H1 (cell line): ENCODE data around the gene UCN. TPM values are rescaled to one million over a fixed set of nuclear protein-coding genes. Genes with fewer than 3 reads are reported as not detected.

Experiments used
- CTCF ChIA-PET: fragments of 300-600 bp; sonication (Branson Sonifier 250); formaldehyde crosslinking; loops from one replicate; lab custom pipeline; 2021; ENCODE audit not compliant: partially characterized antibody; lab: Charles Lee
- POLR2A ChIA-PET: fragments of 300-600 bp; sonication (Branson Sonifier 250); formaldehyde crosslinking; loops from one replicate; lab custom pipeline; 2021; ENCODE audit warnings: inconsistent platforms; ENCODE audit not compliant: partially characterized antibody; lab: Charles Lee
- DNase-seq, 2 experiments: peaks; one replicate each; pipeline versions ENCODE4 v3.0.0 to v3.0.0-alpha.2; 2010 to 2022; ENCODE audit warnings: low spot score in 2 of 2, low read depth in 1 of 2, mixed read lengths in 1 of 2
- FAIRE-seq: peaks from 2 replicates; lab custom pipeline; 2011; peaks lifted over from hg19 to GRCh38; lab: Jason Lieb, UNC
- H2AFZ ChIP-seq: 2 replicates; pipeline ENCODE4 v1.8.1; 2012; ENCODE audit warnings: low read length, inconsistent platforms
- H2AK5ac ChIP-seq: 2 replicates; pipeline ENCODE4 v1.6.1; 2013; ENCODE audit warnings: low read depth, low read length
- H2BK120ac ChIP-seq: replicated peaks from 2 replicates; pipeline ENCODE3; 2013; ENCODE audit warnings: low read depth, low read length, inconsistent platforms
- H2BK12ac ChIP-seq: 2 replicates; pipeline ENCODE4 v1.6.1; 2013; ENCODE audit warnings: low read depth, low read length
- H2BK15ac ChIP-seq: 2 replicates; pipeline ENCODE4 v1.6.1; 2013; ENCODE audit warnings: low read length
- H2BK20ac ChIP-seq: 2 replicates; pipeline ENCODE4 v1.6.1; 2013; ENCODE audit warnings: low read length
- H2BK5ac ChIP-seq: 2 replicates; pipeline ENCODE4 v1.6.1; 2013; ENCODE audit warnings: low read depth, low read length
- H3K14ac ChIP-seq: 2 replicates; pipeline ENCODE4 v1.6.1; 2013; ENCODE audit warnings: inconsistent platforms; ENCODE audit not compliant: insufficient read length
- H3K18ac ChIP-seq: 2 replicates; pipeline ENCODE4 v1.6.1; 2013; ENCODE audit warnings: low read length; ENCODE audit errors: extremely low read depth
- H3K23ac ChIP-seq: 2 replicates; pipeline ENCODE4 v1.6.1; 2013; ENCODE audit warnings: inconsistent platforms; ENCODE audit not compliant: insufficient read length
- H3K23me2 ChIP-seq: 2 replicates; pipeline ENCODE4 v1.6.1; 2013; ENCODE audit warnings: low read depth, low read length
- H3K27ac ChIP-seq: 2 replicates; pipeline ENCODE4 v1.6.1; 2011; ENCODE audit warnings: low read depth, low read length, inconsistent platforms
- H3K27me3 ChIP-seq, 4 experiments: replicated peaks in 1 of 4; 1 replicate in 1 of 4; 2 replicates in 3 of 4; pipeline versions ENCODE4 v1.6.1 to v1.8.1; 2011 to 2013; ENCODE audit warnings: low read length in 3 of 4, mild to moderate bottlenecking in 3 of 4, inconsistent platforms in 2 of 4, mixed read lengths in 2 of 4, moderate library complexity in 1 of 4; ENCODE audit not compliant: control insufficient read depth in 3 of 4, insufficient read depth in 3 of 4; ENCODE audit errors: extremely low read depth in 1 of 4
- H3K36me3 ChIP-seq, 4 experiments: 2 replicates each; pipeline versions ENCODE4 v1.6.1 to v1.8.1; 2011 to 2013; ENCODE audit warnings: mild to moderate bottlenecking in 4 of 4, low read length in 3 of 4, moderate library complexity in 2 of 4, control low read depth in 1 of 4, inconsistent platforms in 1 of 4; ENCODE audit not compliant: insufficient read depth in 4 of 4, control insufficient read depth in 2 of 4
- H3K4ac ChIP-seq: replicated peaks from 2 replicates; pipeline ENCODE3; 2013; ENCODE audit warnings: low read length, low read depth, mixed read lengths, inconsistent platforms; ENCODE audit not compliant: insufficient read length
- H3K4me1 ChIP-seq, 4 experiments: replicated peaks in 1 of 4; 1 replicate in 1 of 4; 2 replicates in 3 of 4; pipeline versions ENCODE4 v1.6.1 to v1.8.1; 2011 to 2013; ENCODE audit warnings: low read length in 3 of 4, inconsistent platforms in 2 of 4, mixed read lengths in 1 of 4; ENCODE audit not compliant: insufficient read depth in 4 of 4, control insufficient read depth in 3 of 4
- H3K4me2 ChIP-seq, 2 experiments: 2 replicates each; pipeline versions ENCODE4 v1.6.1 to v1.8.1; 2011 to 2013; ENCODE audit warnings: low read depth in 2 of 2, low read length in 2 of 2, control low read depth in 1 of 2, inconsistent platforms in 1 of 2, mild to moderate bottlenecking in 1 of 2; ENCODE audit not compliant: insufficient read depth in 1 of 2
- H3K4me3 ChIP-seq, 4 experiments: fragments of 200-600, 300-600 bp in 1 of 4; sonication (generic), shearing (Covaris generic), sonication (Bioruptor Twin) in 1 of 4; 2 replicates each; pipeline versions ENCODE4 v1.5.1 to v1.8.1; 2011 to 2016; ENCODE audit warnings: low read length in 4 of 4, low read depth in 3 of 4, control low read depth in 2 of 4, inconsistent platforms in 2 of 4, mild to moderate bottlenecking in 2 of 4, mixed read lengths in 1 of 4, moderate library complexity in 1 of 4; ENCODE audit not compliant: insufficient read depth in 2 of 4; ENCODE audit errors: extremely low read depth in 1 of 4
- H3K56ac ChIP-seq: replicated peaks from 2 replicates; pipeline ENCODE3; 2013; ENCODE audit warnings: low read depth, mild to moderate bottlenecking, mixed read lengths, low read length, inconsistent platforms; ENCODE audit not compliant: insufficient read length
- H3K79me1 ChIP-seq: 2 replicates; pipeline ENCODE4 v1.6.1; 2013; ENCODE audit warnings: low read depth, low read length, control low read depth
- H3K79me2 ChIP-seq, 2 experiments: 2 replicates each; pipeline versions ENCODE4 v1.6.1 to v1.8.1; 2012 to 2013; ENCODE audit warnings: low read length in 2 of 2, mild to moderate bottlenecking in 2 of 2, inconsistent platforms in 1 of 2; ENCODE audit not compliant: insufficient read depth in 2 of 2, control insufficient read depth in 1 of 2
- H3K9ac ChIP-seq, 4 experiments: replicated peaks in 1 of 4; 1 replicate in 1 of 4; 2 replicates in 3 of 4; pipeline versions ENCODE4 v1.6.1 to v1.8.1; 2011 to 2013; ENCODE audit warnings: low read depth in 3 of 4, low read length in 3 of 4, control low read depth in 2 of 4, mild to moderate bottlenecking in 2 of 4, moderate library complexity in 2 of 4, inconsistent platforms in 1 of 4; ENCODE audit errors: extremely low read depth in 1 of 4
- H3K9me3 ChIP-seq, 2 experiments: 2 replicates each; pipeline versions ENCODE4 v1.6.1 to v1.8.1; 2012 to 2013; ENCODE audit warnings: mild to moderate bottlenecking in 2 of 2, moderate library complexity in 2 of 2, control low read depth in 1 of 2, inconsistent platforms in 1 of 2, low read depth in 1 of 2, low read length in 1 of 2, mixed read lengths in 1 of 2; ENCODE audit not compliant: insufficient read depth in 2 of 2
- H4K20me1 ChIP-seq, 2 experiments: replicated peaks in 1 of 2; 2 replicates each; pipeline versions ENCODE3 to v1.8.1; 2011 to 2013; ENCODE audit warnings: inconsistent platforms in 2 of 2, low read length in 2 of 2, mild to moderate bottlenecking in 1 of 2; ENCODE audit not compliant: insufficient read depth in 2 of 2, control insufficient read depth in 1 of 2
- H4K5ac ChIP-seq: 2 replicates; pipeline ENCODE4 v1.6.1; 2013; ENCODE audit warnings: low read length, low read depth, mixed read lengths, inconsistent platforms; ENCODE audit not compliant: insufficient read length
- H4K8ac ChIP-seq: 2 replicates; pipeline ENCODE4 v1.8.0; 2013; ENCODE audit warnings: mild to moderate bottlenecking, moderate library complexity, low read length, inconsistent platforms; ENCODE audit not compliant: insufficient read depth; ENCODE audit errors: extremely low read depth
- H4K91ac ChIP-seq: replicated peaks from 2 replicates; pipeline ENCODE3; 2013; ENCODE audit warnings: low read length, mixed read lengths, inconsistent platforms; ENCODE audit not compliant: insufficient read length
- CREB1 ChIP-seq: IDR thresholded peaks from 2 replicates; pipeline ENCODE4 v1.6.1; 2012; ENCODE audit warnings: inconsistent platforms
- HDAC2 ChIP-seq, 2 experiments: fragments of 300-600 bp in 1 of 2; sonication (generic) in 1 of 2; IDR thresholded peaks; 2 replicates each; pipeline ENCODE4 v1.6.1; 2011 to 2012; ENCODE audit warnings: low read depth in 2 of 2, low read length in 2 of 2, mild to moderate bottlenecking in 2 of 2, moderate library complexity in 2 of 2, borderline replicate concordance in 1 of 2, inconsistent platforms in 1 of 2
- POLR2A ChIP-seq, 2 experiments: IDR thresholded peaks; 1 replicate in 1 of 2; 2 replicates in 1 of 2; pipeline ENCODE4 v1.6.1; 2011; ENCODE audit warnings: low read depth in 2 of 2, low read length in 2 of 2, mild to moderate bottlenecking in 2 of 2; ENCODE audit errors: control extremely low read depth in 1 of 2
- POLR2AphosphoS5 ChIP-seq: IDR thresholded peaks from 2 replicates; pipeline ENCODE4 v1.6.1; 2011; ENCODE audit warnings: low read depth, low read length
- SIN3A ChIP-seq, 2 experiments: IDR thresholded peaks in 1 of 2; conservative IDR thresholded peaks in 1 of 2; 2 replicates each; pipeline ENCODE4 v1.6.1; 2011 to 2012; ENCODE audit warnings: low read length in 2 of 2, improper control_type of control experiment in 1 of 2, low read depth in 1 of 2, mild to moderate bottlenecking in 1 of 2
- SIRT6 ChIP-seq: IDR thresholded peaks from one replicate; pipeline ENCODE4 v1.7.1; 2012; ENCODE audit warnings: low read length, inconsistent platforms
- SP2 ChIP-seq: IDR thresholded peaks from 2 replicates; pipeline ENCODE4 v1.6.1; 2012; ENCODE audit warnings: mild to moderate bottlenecking, low read length, inconsistent platforms
- YY1 ChIP-seq: IDR thresholded peaks from 2 replicates; pipeline ENCODE4 v1.6.1; 2011; ENCODE audit warnings: low read depth, mild to moderate bottlenecking, low read length
- WGBS, 2 experiments: shearing (Covaris generic) in 1 of 2; methylation state at CpG; one replicate each; pipeline versions ENCODE4 v1.1.6 to v1.1.7; 2013 to 2015; ENCODE audit warnings: low lambda C conversion rate in 2 of 2, mixed read lengths in 2 of 2, inconsistent platforms in 1 of 2, low coverage in 1 of 2, missing lambda C conversion rate in 1 of 2; ENCODE audit not compliant: insufficient replicate concordance in 2 of 2, insufficient coverage in 1 of 2, insufficient read length in 1 of 2; ENCODE audit errors: extremely low coverage in 1 of 2, missing lambda C conversion rate in 1 of 2; 5-methylcytosine and 5-hydroxymethylcytosine counted together
- polyA plus RNA-seq, 7 experiments: library from polyadenylated mRNA; depleted of rRNA in 3 of 7; stranded (reverse) in 5 of 7; unstranded in 2 of 7; fragments of >200 nt in 5 of 7; fragments of 200-250 nt in 2 of 7; gene quantifications; 1 replicate in 5 of 7; 2 replicates in 1 of 7; 4 replicates in 1 of 7; pipeline versions ENCODE4 v1.2.1 to v1.2.3, GENCODE V29; 2011 to 2013; ENCODE audit warnings: missing spikeins in 2 of 7, mixed read lengths in 2 of 7
- total RNA-seq: library from RNA; stranded (reverse); fragmentation: NEBNext Ultra II Directional; extraction: Animal tissue kit (Norgen Biotek cat#: 25700); gene quantifications from 2 replicates; pipeline ENCODE4 v1.2.1, GENCODE V29; 2021
- TF ChIP-seq, protein P1 (sequence below): IDR thresholded peaks from 2 replicates; pipeline ENCODE4 v1.6.1; 2011; ENCODE audit warnings: low read length, improper control_type of control experiment
- TF ChIP-seq, protein P2 (sequence below): IDR thresholded peaks from 2 replicates; pipeline ENCODE4 v1.6.1; 2012; ENCODE audit warnings: inconsistent platforms

UCN gene
- total and polyA plus RNA-seq, 2 of the 8 experiments (the other 6 are each of a cell fraction or from before 2014, with no cell fraction given) = 0.35 TPM; not detected in 1

DNA sequence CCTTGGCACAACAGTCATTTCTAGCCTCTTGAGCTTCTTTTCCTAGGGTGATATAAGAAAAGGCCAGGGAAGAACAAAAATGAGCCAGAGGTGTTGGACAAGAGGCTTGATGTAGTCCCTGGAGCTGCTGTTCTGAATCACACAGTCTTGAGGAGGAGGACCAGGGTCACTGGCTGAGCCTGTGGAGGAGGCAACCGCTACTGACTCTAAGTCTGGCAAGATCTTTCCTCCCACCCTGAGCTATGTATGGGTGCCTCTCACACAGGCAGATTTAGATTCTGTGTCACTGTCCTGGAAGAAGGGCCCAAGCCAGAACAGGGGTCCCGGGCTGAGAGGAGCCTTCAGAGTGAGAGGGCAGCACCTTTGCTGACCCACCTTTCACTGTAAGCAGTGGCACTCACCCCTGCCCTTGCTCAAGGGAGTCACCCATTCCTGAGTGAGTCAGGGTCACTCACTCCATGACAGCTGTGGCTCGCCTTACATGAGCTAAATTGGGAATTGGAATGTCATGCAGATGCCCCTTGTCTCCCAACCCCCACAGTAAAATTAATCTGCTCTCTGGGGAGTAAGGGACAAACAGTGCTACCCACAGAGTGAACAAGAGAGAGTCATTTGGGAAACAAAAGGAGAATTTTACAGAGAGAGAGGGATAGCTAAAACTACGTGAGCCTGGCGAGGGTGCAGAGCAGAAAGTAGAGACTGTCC is 26.2 kb downstream of the UCN start, which contains the start of gene TRIM54:
TRIM54 (plus strand) TSS at position 575 of the 705 bp plus-strand sequence. CDS start 303 bp downstream, outside the sequence.
- Histone ChIP-seq H3K56ac (no peak within 1 kb of the TSS), H2BK120ac (peak within 1 kb of the TSS; percentile 80), H4K8ac (peak within 1 kb of the TSS; percentile 93; the same call in 1 of the 2 replicates), H3K4me2 (peak within 1 kb of the TSS; percentile 70 to 76), H3K4me3 (peak within 1 kb of the TSS; percentile 1 to 43 (median 35); a peak in 7 of 8 replicates), H4K5ac (peak within 1 kb of the TSS; percentile 22), H3K18ac (peak within 1 kb of the TSS; percentile 95), H3K4ac (no peak within 1 kb of the TSS), H4K20me1 (no peaks in the 10 kb centered on the region), H2AFZ (peak within 1 kb of the TSS; percentile 27; the same call in 1 of the 2 replicates), H2BK15ac (peak within 1 kb of the TSS; percentile 96), H3K4me1 (peaks cover 4 to 18% (median 13%) of the 10 kb centered on the region in 4 experiments), H2BK5ac (peak within 1 kb of the TSS; percentile 97), H3K27me3 (peaks cover 0 to 4% (median 0%) of the 10 kb centered on the region in 4 experiments; a peak in 1 of 7 replicates), H3K36me3 (no peaks in the 10 kb centered on the region), H2AK5ac (peak within 1 kb of the TSS; percentile 75; the same call in 1 of the 2 replicates), H3K27ac (no peak within 1 kb of the TSS), H3K9me3 (no peaks in the 10 kb centered on the region), H3K79me2 (no peaks in the 10 kb centered on the region), H3K23me2 (peaks cover 3% of the 10 kb centered on the region), H3K14ac (no peak within 1 kb of the TSS), H3K79me1 (no peaks in the 10 kb centered on the region), H3K9ac (peak within 1 kb of the TSS in 2 of 4 experiments; percentile 22 to 50; a peak in 3 of 7 replicates), H2BK12ac (peak within 1 kb of the TSS; percentile 99), H3K23ac (no peak within 1 kb of the TSS), H2BK20ac (peak within 1 kb of the TSS; percentile 96), H4K91ac (peak within 1 kb of the TSS; percentile 93)
- ChIA-PET POLR2A (interaction anchor here (1.0 to 11.9 kb wide), 19 partner anchors 10 to 177 kb away, joined by 3 to 149 read pairs (median 6); partner anchors contain the start of genes ATRAID, GTF3C2, MPV17 and SLC30A3), CTCF (interaction anchor here (0.5 to 20.2 kb wide), 29 partner anchors 7 to 265 kb away, joined by 3 to 413 read pairs (median 5); partner anchors contain the start of genes CAD, SLC30A3 and UCN)
- FAIRE-seq (no peak), DNase-seq (no peak)
- 28% methylated on average over 5 of the region's 5 CpGs; no CpG with 5 or more reads in 1 of the 2 experiments for WGBS, 2 experiments
- TF ChIP-seq CREB1 (no peak), POLR2AphosphoS5 (no peak), HDAC2 (IDR thresholded peaks at IDR 0.05; ENCODE audit: borderline replicate concordance in 1 of 2, low read depth in 2 of 2, low read length in 2 of 2) (peak in 1 of 2 experiments; percentile 68; a peak in 1 of 4 replicates), YY1 (no peak), SIN3A (conservative IDR thresholded peaks at IDR 0.05 in 1 of 2, IDR thresholded peaks at IDR 0.05 in 1 of 2; ENCODE audit: low read depth in 1 of 2, low read length in 2 of 2) (0 out of 4 replicates have a peak, but pooled peaks of 1 of the 2 experiments have one; percentile 44), POLR2A (IDR thresholded peaks at IDR 0.05; ENCODE audit: control extremely low read depth in 1 of 2, low read depth in 2 of 2, low read length in 2 of 2) (no peak), SIRT6 (no peak), SP2 (no peak)
- TF ChIP-seq, protein P1, sequence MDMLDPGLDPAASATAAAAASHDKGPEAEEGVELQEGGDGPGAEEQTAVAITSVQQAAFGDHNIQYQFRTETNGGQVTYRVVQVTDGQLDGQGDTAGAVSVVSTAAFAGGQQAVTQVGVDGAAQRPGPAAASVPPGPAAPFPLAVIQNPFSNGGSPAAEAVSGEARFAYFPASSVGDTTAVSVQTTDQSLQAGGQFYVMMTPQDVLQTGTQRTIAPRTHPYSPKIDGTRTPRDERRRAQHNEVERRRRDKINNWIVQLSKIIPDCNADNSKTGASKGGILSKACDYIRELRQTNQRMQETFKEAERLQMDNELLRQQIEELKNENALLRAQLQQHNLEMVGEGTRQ = no peak
- TF ChIP-seq, protein P2, sequence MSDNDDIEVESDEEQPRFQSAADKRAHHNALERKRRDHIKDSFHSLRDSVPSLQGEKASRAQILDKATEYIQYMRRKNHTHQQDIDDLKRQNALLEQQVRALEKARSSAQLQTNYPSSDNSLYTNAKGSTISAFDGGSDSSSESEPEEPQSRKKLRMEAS = no peak
